HL-60 (cell line): ENCODE data around the gene SEC11A.

Experiments
- DNase-seq, 2 experiments: peaks; one replicate each; pipeline ENCODE4 v3.0.0-alpha.2; 2010 to 2020; ENCODE audit warnings: low read depth in 1 of 2, low spot score in 1 of 2
- H3K27ac ChIP-seq: fragments of 250-450 bp; sonication (Bioruptor Pico); replicated peaks from 2 replicates; pipeline ENCODE4 v1.5.1; 2020; ENCODE audit warnings: mild to moderate bottlenecking, moderate library complexity
- H3K27me3 ChIP-seq: fragments of 250-450 bp; sonication (Bioruptor Pico); 2 replicates; pipeline ENCODE4 v1.5.1; 2021; ENCODE audit warnings: mild to moderate bottlenecking, moderate library complexity; ENCODE audit not compliant: insufficient read depth, poor library complexity, severe bottlenecking
- H3K4me3 ChIP-seq: replicated peaks from 2 replicates; pipeline ENCODE4 v1.5.1; 2011; ENCODE audit warnings: mild to moderate bottlenecking, control low read depth, low read length; ENCODE audit not compliant: insufficient read depth
- CTCF ChIP-seq: IDR thresholded peaks from one replicate; pipeline ENCODE4 v1.5.1; 2011; ENCODE audit warnings: low read length, control low read depth, inconsistent platforms; ENCODE audit not compliant: insufficient read depth
- GABPA ChIP-seq: IDR thresholded peaks from 2 replicates; pipeline ENCODE4 v1.6.1; 2012; ENCODE audit warnings: low read depth
- POLR2AphosphoS5 ChIP-seq: IDR thresholded peaks from 2 replicates; pipeline ENCODE4 v1.6.1; 2012; ENCODE audit warnings: low read depth
- REST ChIP-seq: IDR thresholded peaks from 2 replicates; pipeline ENCODE4 v1.6.1; 2012; ENCODE audit warnings: low read depth; ENCODE audit not compliant: insufficient replicate concordance
- SPI1 ChIP-seq: IDR thresholded peaks from 2 replicates; pipeline ENCODE4 v1.6.1; 2012; ENCODE audit warnings: low read depth, mild to moderate bottlenecking, borderline replicate concordance

SEC11A gene

GRCh38 chr15:84764585-84764984 is 48.6 kb upstream of the SEC11A start:
- DNase-seq: no peak
- TF ChIP-seq CTCF (no peak), REST (no peak), POLR2AphosphoS5 (no peak), SPI1 (no peak), GABPA (no peak)
- Histone ChIP-seq H3K27ac (no peak overlapping the region), H3K27me3 (no peaks in the 10 kb centered on the region), H3K4me3 (no peak overlapping the region)

- no peak for DNase-seq
- no peak for TF ChIP-seq CTCF
- no peak for TF ChIP-seq POLR2AphosphoS5
- TF ChIP-seq SPI1: no peak
- TF ChIP-seq GABPA: no peak
- no peak for TF ChIP-seq REST
- Histone ChIP-seq H3K27me3 (no peaks in the 10 kb centered on the region), H3K4me3 (no peak overlapping the region), H3K27ac (no peak overlapping the region)
Measured at GRCh38 chr15:84762840-84763572, 47.1 kb upstream of the SEC11A start.

- no peak for DNase-seq
- TF ChIP-seq GABPA (no peak), POLR2AphosphoS5 (no peak), SPI1 (no peak), CTCF (no peak), REST (no peak)
- no peak overlapping the region for H3K27ac ChIP-seq
- H3K4me3 ChIP-seq: no peak overlapping the region
- H3K27me3 ChIP-seq: no peaks in the 10 kb centered on the region
Measured at GRCh38 chr15:84761607-84762131, 45.7 kb upstream of the SEC11A start.
